ENCODE measurements around the gene LIPC. TPM values are rescaled to one million over a fixed set of nuclear protein-coding genes. Genes with fewer than 3 reads are reported as not detected.

LIPC gene
- total and polyA plus RNA-seq, 4 donors: 0.38 to 0.93 (median 0.52) TPM; not detected in 1

GRCh38 chr15:58536414-58536813 lies 104.6 kb downstream of the LIPC start:
- Histone ChIP-seq H3K27me3 (ENCODE audit: control insufficient read depth in 1 of 2, insufficient read depth in 2 of 2, low read length in 1 of 2) (no peaks in the 10 kb centered on the region), H3K4me1 (ENCODE audit: control insufficient read depth in 1 of 2, insufficient read depth in 2 of 2, low read length in 2 of 2) (no peaks in the 10 kb centered on the region), H3K27ac (ENCODE audit: low read depth in 1 of 2, low read length in 2 of 2) (no peak overlapping the region), H3K4me3 (ENCODE audit: low read length in 2 of 2) (no peak overlapping the region), H3K9me3 (ENCODE audit: control insufficient read depth, low read length) (no peaks in the 10 kb centered on the region), H3K36me3 (ENCODE audit: control insufficient read depth in 1 of 2, insufficient read depth in 2 of 2, low read length in 1 of 2) (no peaks in the 10 kb centered on the region)
- DNase-seq: no peak
- ATAC-seq (ENCODE audit: low FRiP score): no peak
- 90 to 92% methylated on average over 4 of the region's 4 CpGs for WGBS, 2 donors
- intact Hi-C loops (cut with DNase I): no loop called here

GRCh38 chr15:58537033-58537432 lies 105.2 kb downstream of the LIPC start:
- H3K27me3 ChIP-seq (ENCODE audit: control insufficient read depth in 1 of 2, insufficient read depth in 2 of 2, low read length in 1 of 2): no peaks in the 10 kb centered on the region

GRCh38 chr15:58538225-58538727 lies 106.5 kb downstream of the LIPC start:
- Histone ChIP-seq H3K27ac (ENCODE audit: low read depth in 1 of 2, low read length in 2 of 2) (no peak overlapping the region), H3K36me3 (ENCODE audit: control insufficient read depth in 1 of 2, insufficient read depth in 2 of 2, low read length in 1 of 2) (no peaks in the 10 kb centered on the region), H3K4me1 (ENCODE audit: control insufficient read depth in 1 of 2, insufficient read depth in 2 of 2, low read length in 2 of 2) (no peaks in the 10 kb centered on the region), H3K4me3 (ENCODE audit: low read length in 2 of 2) (no peak overlapping the region), H3K9me3 (ENCODE audit: control insufficient read depth, low read length) (no peaks in the 10 kb centered on the region), H3K27me3 (ENCODE audit: control insufficient read depth in 1 of 2, insufficient read depth in 2 of 2, low read length in 1 of 2) (no peaks in the 10 kb centered on the region)
- DNase-seq (no peak), ATAC-seq (ENCODE audit: low FRiP score) (no peak)
- intact Hi-C loops (cut with DNase I): no loop called here
- 82 to 84% methylated on average over 16 of the region's 16 CpGs for WGBS, 2 donors

More at GRCh38 chr15:58537033-58537432, 105.2 kb downstream of the LIPC start:
- 97 to 98% methylated on average over 8 to 9 of the region's 9 CpGs for WGBS, 2 donors
- H3K27ac ChIP-seq (ENCODE audit: low read depth in 1 of 2, low read length in 2 of 2): no peak overlapping the region
- H3K9me3 ChIP-seq (ENCODE audit: control insufficient read depth, low read length): no peaks in the 10 kb centered on the region
- H3K36me3 ChIP-seq (ENCODE audit: control insufficient read depth in 1 of 2, insufficient read depth in 2 of 2, low read length in 1 of 2): no peaks in the 10 kb centered on the region
- H3K4me1 ChIP-seq (ENCODE audit: control insufficient read depth in 1 of 2, insufficient read depth in 2 of 2, low read length in 2 of 2): no peaks in the 10 kb centered on the region
- DNase-seq (no peak), ATAC-seq (ENCODE audit: low FRiP score) (no peak)
- H3K4me3 ChIP-seq (ENCODE audit: low read length in 2 of 2): no peak overlapping the region
- intact Hi-C loops (cut with DNase I): no loop called here

GRCh38 chr15:58538901-58539300 lies 107.1 kb downstream of the LIPC start:
- Histone ChIP-seq H3K27me3 (ENCODE audit: control insufficient read depth in 1 of 2, insufficient read depth in 2 of 2, low read length in 1 of 2) (no peaks in the 10 kb centered on the region), H3K4me1 (ENCODE audit: control insufficient read depth in 1 of 2, insufficient read depth in 2 of 2, low read length in 2 of 2) (no peaks in the 10 kb centered on the region), H3K9me3 (ENCODE audit: control insufficient read depth, low read length) (no peaks in the 10 kb centered on the region), H3K27ac (ENCODE audit: low read depth in 1 of 2, low read length in 2 of 2) (no peak overlapping the region), H3K4me3 (ENCODE audit: low read length in 2 of 2) (no peak overlapping the region), H3K36me3 (ENCODE audit: control insufficient read depth in 1 of 2, insufficient read depth in 2 of 2, low read length in 1 of 2) (no peaks in the 10 kb centered on the region)
- WGBS, 2 donors: 88 to 93% methylated on average over 3 of the region's 3 CpGs
- intact Hi-C loops (cut with DNase I): no loop called here
- DNase-seq (no peak), ATAC-seq (ENCODE audit: low FRiP score) (no peak)

- intact Hi-C loops (cut with DNase I): no loop called here
- Histone ChIP-seq H3K27ac (ENCODE audit: low read depth in 1 of 2, low read length in 2 of 2) (no peak overlapping the region), H3K4me1 (ENCODE audit: control insufficient read depth in 1 of 2, insufficient read depth in 2 of 2, low read length in 2 of 2) (no peaks in the 10 kb centered on the region), H3K4me3 (ENCODE audit: low read length in 2 of 2) (no peak overlapping the region), H3K27me3 (ENCODE audit: control insufficient read depth in 1 of 2, insufficient read depth in 2 of 2, low read length in 1 of 2) (no peaks in the 10 kb centered on the region), H3K9me3 (ENCODE audit: control insufficient read depth, low read length) (no peaks in the 10 kb centered on the region), H3K36me3 (ENCODE audit: control insufficient read depth in 1 of 2, insufficient read depth in 2 of 2, low read length in 1 of 2) (no peaks in the 10 kb centered on the region)
- WGBS, 2 donors: 79 to 95% methylated on average over 1 of the region's 1 CpG
- no peak for DNase-seq
- ATAC-seq (ENCODE audit: low FRiP score): no peak
Measured at GRCh38 chr15:58539548-58539947, 107.8 kb downstream of the LIPC start.

- ATAC-seq (ENCODE audit: low FRiP score) (no peak), DNase-seq (no peak)
- Histone ChIP-seq H3K27ac (ENCODE audit: low read depth in 1 of 2, low read length in 2 of 2) (no peak overlapping the region), H3K4me3 (ENCODE audit: low read length in 2 of 2) (no peak overlapping the region), H3K4me1 (ENCODE audit: control insufficient read depth in 1 of 2, insufficient read depth in 2 of 2, low read length in 2 of 2) (no peaks in the 10 kb centered on the region), H3K36me3 (ENCODE audit: control insufficient read depth in 1 of 2, insufficient read depth in 2 of 2, low read length in 1 of 2) (no peaks in the 10 kb centered on the region), H3K9me3 (ENCODE audit: control insufficient read depth, low read length) (no peaks in the 10 kb centered on the region), H3K27me3 (ENCODE audit: control insufficient read depth in 1 of 2, insufficient read depth in 2 of 2, low read length in 1 of 2) (no peaks in the 10 kb centered on the region)
- WGBS, 2 donors: 80 to 82% methylated on average over 22 of the region's 22 CpGs
- intact Hi-C loops (cut with DNase I): no loop called here
Measured at GRCh38 chr15:58541410-58542087, 109.8 kb downstream of the LIPC start.

- ATAC-seq (ENCODE audit: low FRiP score) (no peak), DNase-seq (no peak)
- Histone ChIP-seq H3K27ac (ENCODE audit: low read depth in 1 of 2, low read length in 2 of 2) (no peak overlapping the region), H3K9me3 (ENCODE audit: control insufficient read depth, low read length) (no peaks in the 10 kb centered on the region), H3K4me3 (ENCODE audit: low read length in 2 of 2) (no peak overlapping the region), H3K4me1 (ENCODE audit: control insufficient read depth in 1 of 2, insufficient read depth in 2 of 2, low read length in 2 of 2) (peaks cover 0 to 4% of the 10 kb centered on the region in 2 donors), H3K27me3 (ENCODE audit: control insufficient read depth in 1 of 2, insufficient read depth in 2 of 2, low read length in 1 of 2) (no peaks in the 10 kb centered on the region), H3K36me3 (ENCODE audit: control insufficient read depth in 1 of 2, insufficient read depth in 2 of 2, low read length in 1 of 2) (no peaks in the 10 kb centered on the region)
- intact Hi-C loops (cut with DNase I): no loop called here
- WGBS, 2 donors: 95% methylated on average over 17 of the region's 17 CpGs
Measured at GRCh38 chr15:58543664-58544335, 112.0 kb downstream of the LIPC start.

GRCh38 chr15:58544756-58545155 lies 113.0 kb downstream of the LIPC start:
- Histone ChIP-seq H3K9me3 (ENCODE audit: control insufficient read depth, low read length) (no peaks in the 10 kb centered on the region), H3K27ac (ENCODE audit: low read depth in 1 of 2, low read length in 2 of 2) (no peak overlapping the region), H3K36me3 (ENCODE audit: control insufficient read depth in 1 of 2, insufficient read depth in 2 of 2, low read length in 1 of 2) (no peaks in the 10 kb centered on the region), H3K27me3 (ENCODE audit: control insufficient read depth in 1 of 2, insufficient read depth in 2 of 2, low read length in 1 of 2) (no peaks in the 10 kb centered on the region), H3K4me1 (ENCODE audit: control insufficient read depth in 1 of 2, insufficient read depth in 2 of 2, low read length in 2 of 2) (peaks cover 0 to 4% of the 10 kb centered on the region in 2 donors), H3K4me3 (ENCODE audit: low read length in 2 of 2) (no peak overlapping the region)
- ATAC-seq (ENCODE audit: low FRiP score) (no peak), DNase-seq (no peak)
- WGBS, 2 donors: 93% methylated on average over 5 of the region's 5 CpGs
- intact Hi-C loops (cut with DNase I): loop anchor here in 1 of 2 donors (5.0 kb wide), 1 partner anchor 97 kb away; no protein-coding TSS in a partner anchor

Data from aorta (tissue), 5 donors.